ENCODE data around the gene PRDM13.
"Not testable (repeated sequence)": the region's sequence is repeated elsewhere in the genome, so short reads cannot be mapped to it uniquely, and the experiment has no call there.

Gene PRDM13

GRCh38 chr6:99638358-99638757 lies 31.7 kb downstream of the PRDM13 start:
- DNase-seq = not testable (repeated sequence)

- no peak for DNase-seq
These were observed 34.6 kb downstream of the PRDM13 start for GRCh38 chr6:99641270-99641669.

GRCh38 chr6:99645986-99646385 lies 39.4 kb downstream of the PRDM13 start:
- no peak for DNase-seq

- DNase-seq = not testable (repeated sequence)
These were observed 43.5 kb downstream of the PRDM13 start for GRCh38 chr6:99650091-99650571.

GRCh38 chr6:99660206-99660605 lies 53.6 kb downstream of the PRDM13 start:
- DNase-seq = no peak

- no peak for DNase-seq
These were observed 55.2 kb downstream of the PRDM13 start for GRCh38 chr6:99661870-99662269.

GRCh38 chr6:99662616-99663015 lies 56.0 kb downstream of the PRDM13 start:
- DNase-seq = no peak
